Right lobe of liver (tissue), 4 donors: ENCODE data around the gene ITGAV.

ENCODE experiments used
- POLR2A ChIP-seq: fragments of 450-650 bp; IDR thresholded peaks from one replicate; pipeline ENCODE4 v1.6.1; 2017; ENCODE audit warnings: antibody characterized with exemption, mild to moderate bottlenecking
- TF ChIP-seq, protein P1 (sequence below), 4 donors: fragments of 200-600 bp in 3 of 4; fragments of 450-650 bp in 1 of 4; IDR thresholded peaks; one replicate each; pipeline versions ENCODE4 v1.5.1 to v1.8.0; 2016 to 2022; ENCODE audit warnings: antibody characterized with exemption in 4 of 4, mild to moderate bottlenecking in 2 of 4
- donor health status: DM: no; HTN: no; CAD: no.
- donor health status: DM: no; HTN: no; CAD: no.
- donor health status: DM: no; HTN: yes; CAD: no.

DNA sequence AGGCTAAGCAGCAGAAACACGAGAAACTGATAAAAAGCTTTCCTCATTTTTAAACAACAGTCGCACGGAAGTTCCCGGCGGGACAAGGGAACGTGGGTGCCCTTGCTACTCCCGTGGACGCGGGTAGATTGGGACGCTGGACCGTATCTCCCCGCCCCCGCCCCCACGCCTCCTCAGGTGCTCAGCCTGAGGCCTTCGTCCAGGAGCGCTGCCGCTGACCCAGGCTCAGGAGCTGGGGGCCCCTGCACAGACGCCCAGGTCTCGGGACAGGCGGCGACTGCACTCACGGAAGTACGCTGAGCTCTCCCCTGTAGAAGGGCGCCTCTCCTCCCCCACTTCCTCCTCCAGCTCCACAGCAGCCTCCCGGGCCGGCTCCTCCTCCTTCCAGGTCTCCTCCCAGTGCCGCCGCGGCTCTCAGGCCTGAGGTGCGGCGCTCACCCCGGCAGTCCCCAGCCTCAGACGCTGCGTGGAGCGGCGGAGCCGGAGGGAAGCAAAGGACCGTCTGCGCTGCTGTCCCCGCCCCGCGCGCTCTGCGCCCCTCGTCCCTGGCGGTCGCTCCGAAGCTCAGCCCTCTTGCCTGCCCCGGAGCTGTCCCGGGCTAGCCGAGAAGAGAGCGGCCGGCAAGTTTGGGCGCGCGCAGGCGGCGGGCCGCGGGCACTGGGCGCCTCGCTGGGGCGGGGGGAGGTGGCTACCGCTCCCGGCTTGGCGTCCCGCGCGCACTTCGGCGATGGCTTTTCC lies at the start of gene ITGAV:
- TF ChIP-seq, protein P1, sequence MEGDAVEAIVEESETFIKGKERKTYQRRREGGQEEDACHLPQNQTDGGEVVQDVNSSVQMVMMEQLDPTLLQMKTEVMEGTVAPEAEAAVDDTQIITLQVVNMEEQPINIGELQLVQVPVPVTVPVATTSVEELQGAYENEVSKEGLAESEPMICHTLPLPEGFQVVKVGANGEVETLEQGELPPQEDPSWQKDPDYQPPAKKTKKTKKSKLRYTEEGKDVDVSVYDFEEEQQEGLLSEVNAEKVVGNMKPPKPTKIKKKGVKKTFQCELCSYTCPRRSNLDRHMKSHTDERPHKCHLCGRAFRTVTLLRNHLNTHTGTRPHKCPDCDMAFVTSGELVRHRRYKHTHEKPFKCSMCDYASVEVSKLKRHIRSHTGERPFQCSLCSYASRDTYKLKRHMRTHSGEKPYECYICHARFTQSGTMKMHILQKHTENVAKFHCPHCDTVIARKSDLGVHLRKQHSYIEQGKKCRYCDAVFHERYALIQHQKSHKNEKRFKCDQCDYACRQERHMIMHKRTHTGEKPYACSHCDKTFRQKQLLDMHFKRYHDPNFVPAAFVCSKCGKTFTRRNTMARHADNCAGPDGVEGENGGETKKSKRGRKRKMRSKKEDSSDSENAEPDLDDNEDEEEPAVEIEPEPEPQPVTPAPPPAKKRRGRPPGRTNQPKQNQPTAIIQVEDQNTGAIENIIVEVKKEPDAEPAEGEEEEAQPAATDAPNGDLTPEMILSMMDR (IDR thresholded peaks at IDR 0.05), result no peak
- TF ChIP-seq POLR2A, result peak; percentile 97
